OCI-LY1 (cell line): ENCODE results near the gene EFR3B.

Experiments
- EZH2 ChIP-seq: fragments of 200-600 bp; sonication (generic), shearing (Covaris generic); IDR thresholded peaks from 2 replicates; pipeline ENCODE4 v1.8.0; 2017; ENCODE audit warnings: borderline replicate concordance, mixed run types, mild to moderate bottlenecking, antibody characterized with exemption, low read length, moderate library complexity, mixed read lengths
- TF ChIP-seq, protein P1 (sequence below): fragments of 200-600 bp; sonication (generic), shearing (Covaris generic); IDR thresholded peaks from 2 replicates; pipeline ENCODE4 v1.5.1; 2017; ENCODE audit warnings: mild to moderate bottlenecking, antibody characterized with exemption, low read length, moderate library complexity, mixed read lengths

DNA sequence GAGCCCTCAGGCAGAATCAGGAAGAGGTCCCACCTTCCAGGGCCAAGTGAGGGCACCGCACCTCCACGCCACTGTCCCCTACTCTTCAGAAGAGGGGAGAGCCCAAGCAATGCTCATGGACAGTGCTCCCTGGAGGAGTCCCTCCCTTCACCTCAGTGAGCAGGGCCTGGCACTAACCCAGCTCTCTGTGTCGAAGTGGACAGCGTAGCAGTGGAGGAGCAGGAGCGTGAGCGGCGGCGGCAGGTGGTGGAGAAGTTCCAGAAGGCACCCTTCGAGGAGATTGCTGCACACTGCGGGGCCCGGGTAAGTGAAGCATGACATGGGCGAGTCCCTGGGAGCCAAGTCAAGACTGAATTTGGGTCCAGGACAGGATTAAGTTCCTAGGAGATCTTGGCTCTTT, 109.8 kb downstream of the EFR3B start:
- TF ChIP-seq EZH2: no peak
- TF ChIP-seq, protein P1, sequence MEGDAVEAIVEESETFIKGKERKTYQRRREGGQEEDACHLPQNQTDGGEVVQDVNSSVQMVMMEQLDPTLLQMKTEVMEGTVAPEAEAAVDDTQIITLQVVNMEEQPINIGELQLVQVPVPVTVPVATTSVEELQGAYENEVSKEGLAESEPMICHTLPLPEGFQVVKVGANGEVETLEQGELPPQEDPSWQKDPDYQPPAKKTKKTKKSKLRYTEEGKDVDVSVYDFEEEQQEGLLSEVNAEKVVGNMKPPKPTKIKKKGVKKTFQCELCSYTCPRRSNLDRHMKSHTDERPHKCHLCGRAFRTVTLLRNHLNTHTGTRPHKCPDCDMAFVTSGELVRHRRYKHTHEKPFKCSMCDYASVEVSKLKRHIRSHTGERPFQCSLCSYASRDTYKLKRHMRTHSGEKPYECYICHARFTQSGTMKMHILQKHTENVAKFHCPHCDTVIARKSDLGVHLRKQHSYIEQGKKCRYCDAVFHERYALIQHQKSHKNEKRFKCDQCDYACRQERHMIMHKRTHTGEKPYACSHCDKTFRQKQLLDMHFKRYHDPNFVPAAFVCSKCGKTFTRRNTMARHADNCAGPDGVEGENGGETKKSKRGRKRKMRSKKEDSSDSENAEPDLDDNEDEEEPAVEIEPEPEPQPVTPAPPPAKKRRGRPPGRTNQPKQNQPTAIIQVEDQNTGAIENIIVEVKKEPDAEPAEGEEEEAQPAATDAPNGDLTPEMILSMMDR: no peak
